Colonic mucosa (tissue), 4 donors: ENCODE results near the gene CD1B. TPM values are rescaled to one million over a fixed set of nuclear protein-coding genes. Genes with fewer than 3 reads are reported as not detected.

Source experiments
- DNase-seq: peaks from one replicate; pipeline ENCODE4 v3.0.0-alpha.2; 2020
- H3K27ac ChIP-seq: fragments of 200-600 bp; one replicate; pipeline ENCODE4 v1.8.0; 2021
- H3K27me3 ChIP-seq: fragments of 200-600 bp; one replicate; pipeline ENCODE4 v1.8.0; 2021
- H3K36me3 ChIP-seq: fragments of 200-600 bp; one replicate; pipeline ENCODE4 v1.8.0; 2021
- H3K4me1 ChIP-seq: fragments of 200-600 bp; one replicate; pipeline ENCODE4 v1.8.0; 2021; ENCODE audit warnings: mild to moderate bottlenecking
- H3K4me3 ChIP-seq: fragments of 200-600 bp; one replicate; pipeline ENCODE4 v1.8.0; 2021
- H3K9ac ChIP-seq, 2 donors: one replicate each; pipeline ENCODE4 v1.7.0; 2013; ENCODE audit warnings: control low read depth in 2 of 2, low read depth in 2 of 2, low read length in 2 of 2
- H3K9me3 ChIP-seq: fragments of 200-600 bp; one replicate; pipeline ENCODE4 v1.8.0; 2021
- CTCF ChIP-seq: fragments of 200-600 bp; IDR thresholded peaks from one replicate; pipeline ENCODE4 v1.8.0; 2022; ENCODE audit warnings: antibody characterized with exemption, mild to moderate bottlenecking
- intact Hi-C: fragments of 100-400 bp; cut with DNase I; formaldehyde crosslinking; loops from one replicate; pipeline ENCODE4 v1.14.1; 2022
- total RNA-seq, 2 donors: library from RNA; stranded (reverse); fragmentation: NEBNext Ultra II Directional in 1 of 2; extraction: Animal tissue kit (Norgen Biotek cat#: 25700) in 1 of 2; gene quantifications; one replicate each; pipeline ENCODE4 v1.2.1, GENCODE V29; 2021
- donor health status: healthy.
- donor health status: DM: no; HTN: no; CAD: no.
- donor health status: DM: no; HTN: no; CAD: no.

The CD1B gene
- total RNA-seq, 2 donors from 2014 or later: not detected

- no peak overlapping the region for H3K4me3 ChIP-seq
- H3K9ac ChIP-seq: no peak overlapping the region
- no peaks in the 10 kb centered on the region for H3K36me3 ChIP-seq
- no peaks in the 10 kb centered on the region for H3K4me1 ChIP-seq
- no peak overlapping the region for H3K27ac ChIP-seq
- H3K27me3 ChIP-seq: no peaks in the 10 kb centered on the region
- no peak for DNase-seq
- no peaks in the 10 kb centered on the region for H3K9me3 ChIP-seq
- TF ChIP-seq CTCF: no peak
- intact Hi-C loops: no loop called here
Measured at GRCh38 chr1:158328426-158328825, 2.9 kb downstream of the CD1B start.

- Histone ChIP-seq H3K9ac (no peak overlapping the region), H3K9me3 (no peaks in the 10 kb centered on the region), H3K4me3 (no peak overlapping the region), H3K36me3 (no peaks in the 10 kb centered on the region), H3K4me1 (no peaks in the 10 kb centered on the region), H3K27me3 (no peaks in the 10 kb centered on the region), H3K27ac (no peak overlapping the region)
- DNase-seq: no peak
- intact Hi-C loops: no loop called here
- no peak for TF ChIP-seq CTCF
Measured at GRCh38 chr1:158327481-158327880, 3.9 kb downstream of the CD1B start.

GRCh38 chr1:158324395-158324794, 6.9 kb downstream of the CD1B start:
- Histone ChIP-seq H3K27me3 (no peaks in the 10 kb centered on the region), H3K36me3 (no peaks in the 10 kb centered on the region), H3K4me3 (no peak overlapping the region), H3K4me1 (no peaks in the 10 kb centered on the region), H3K27ac (no peak overlapping the region), H3K9ac (no peak overlapping the region), H3K9me3 (no peaks in the 10 kb centered on the region)
- intact Hi-C loops: no loop called here
- DNase-seq: no peak
- no peak for TF ChIP-seq CTCF

GRCh38 chr1:158323866-158324265, 7.5 kb downstream of the CD1B start:
- H3K4me3 ChIP-seq: no peak overlapping the region
- H3K4me1 ChIP-seq: no peaks in the 10 kb centered on the region
- no peaks in the 10 kb centered on the region for H3K36me3 ChIP-seq
- no peak overlapping the region for H3K9ac ChIP-seq
- no peak for TF ChIP-seq CTCF
- H3K27ac ChIP-seq: no peak overlapping the region
- no peak for DNase-seq
- H3K27me3 ChIP-seq: no peaks in the 10 kb centered on the region
- H3K9me3 ChIP-seq: no peaks in the 10 kb centered on the region
- intact Hi-C loops: no loop called here

GRCh38 chr1:158311066-158311465, 20.3 kb downstream of the CD1B start:
- no peaks in the 10 kb centered on the region for H3K27me3 ChIP-seq
- H3K36me3 ChIP-seq: no peaks in the 10 kb centered on the region
- intact Hi-C loops: no loop called here
- no peak overlapping the region for H3K4me3 ChIP-seq
- H3K9me3 ChIP-seq: no peaks in the 10 kb centered on the region
- no peak for TF ChIP-seq CTCF
- no peak for DNase-seq
- no peak overlapping the region for H3K9ac ChIP-seq
- no peak overlapping the region for H3K27ac ChIP-seq
- H3K4me1 ChIP-seq: no peaks in the 10 kb centered on the region

GRCh38 chr1:158310623-158311022, 20.7 kb downstream of the CD1B start:
- TF ChIP-seq CTCF: no peak
- no peaks in the 10 kb centered on the region for H3K36me3 ChIP-seq
- intact Hi-C loops: no loop called here

More at GRCh38 chr1:158310623-158311022, 20.7 kb downstream of the CD1B start:
- no peaks in the 10 kb centered on the region for H3K4me1 ChIP-seq
- no peak for DNase-seq
- no peak overlapping the region for H3K27ac ChIP-seq
- H3K9me3 ChIP-seq: no peaks in the 10 kb centered on the region
- no peak overlapping the region for H3K9ac ChIP-seq
- no peaks in the 10 kb centered on the region for H3K27me3 ChIP-seq
- H3K4me3 ChIP-seq: no peak overlapping the region
